HG02642 (cell line): ENCODE data around the gene PNCK.
"Not testable (repeated sequence)": the region's sequence is repeated elsewhere in the genome, so short reads cannot be mapped to it uniquely, and the experiment has no call there.

Experiments used
- ATAC-seq: cut with Tn5 transposase; IDR thresholded peaks from one replicate; pipeline ENCODE4 v1.9.1; 2021; ENCODE audit warnings: mild to moderate bottlenecking; ENCODE audit not compliant: unreplicated experiment, poor library complexity

The PNCK gene

DNA sequence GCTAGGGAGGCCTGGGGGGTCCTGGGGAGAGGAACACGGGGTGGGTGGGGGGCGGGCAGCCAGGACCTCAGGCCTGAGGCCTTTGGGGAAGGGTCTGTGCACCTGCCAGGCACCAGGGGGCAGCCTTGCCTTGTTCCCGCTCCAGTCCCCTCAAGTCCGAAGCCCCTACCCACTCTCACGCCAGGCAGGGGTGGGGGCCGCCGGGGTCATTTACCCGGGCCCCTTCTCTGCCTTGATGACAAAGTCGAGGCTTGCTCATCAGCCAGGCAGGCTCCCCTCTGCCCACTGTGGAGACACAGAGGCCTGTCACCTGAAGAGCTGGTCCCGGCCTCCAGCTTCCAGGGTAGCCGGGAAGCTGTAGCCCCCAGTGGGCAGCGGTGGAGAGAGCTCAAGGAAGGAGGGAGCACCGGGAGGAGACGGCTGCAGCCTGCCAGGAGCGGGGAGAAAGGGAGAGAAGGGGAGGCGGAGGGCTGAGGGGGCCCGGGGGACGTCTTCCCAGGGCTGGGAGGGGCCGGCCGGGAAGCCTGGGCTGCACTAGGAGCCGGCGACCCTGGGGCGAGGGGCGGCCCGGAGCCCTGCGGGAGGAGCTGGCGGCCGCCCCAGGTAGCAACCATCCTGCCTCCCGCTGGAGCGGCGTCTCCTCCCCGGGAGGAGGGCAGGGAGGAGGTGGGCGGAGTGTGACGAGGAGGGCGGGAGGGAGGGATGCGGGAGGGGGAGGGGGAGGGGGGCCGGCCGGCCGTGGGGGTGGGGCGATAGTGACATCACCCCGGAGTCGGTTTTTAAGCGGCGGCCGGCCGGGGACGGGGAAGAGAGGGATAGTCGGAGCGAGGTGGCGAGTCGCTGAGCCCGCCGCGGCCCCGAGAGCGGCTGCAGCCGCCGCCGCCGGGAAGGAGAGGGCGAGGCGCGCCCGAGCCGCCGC, 13.8 kb upstream of the PNCK start, which contains the start of gene SLC6A8:
Gene SLC6A8, plus strand, starts transcription at position 806 of the 919 bp plus-strand sequence. CDS start 649 bp downstream, outside the sequence.
- no peak for ATAC-seq

DNA sequence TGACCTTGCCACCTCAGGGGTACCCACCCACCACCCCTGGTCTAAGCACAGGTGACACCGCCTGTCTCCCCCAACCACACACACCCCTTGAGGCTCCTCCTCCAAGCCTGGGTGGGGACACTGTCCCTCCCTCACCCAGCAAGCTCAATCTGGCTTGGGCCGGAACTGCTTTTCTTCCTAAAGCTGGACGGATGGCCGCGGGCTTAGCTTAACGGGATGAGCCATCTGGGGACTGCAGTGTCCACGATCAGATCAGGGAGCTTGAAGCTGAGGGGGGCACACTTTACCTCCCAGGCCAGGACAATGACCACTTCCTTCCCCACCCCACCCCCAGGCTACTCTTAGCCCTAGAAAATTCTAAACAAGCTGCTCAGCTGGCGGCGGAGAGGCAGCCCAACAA, 13.1 kb upstream of the PNCK start:
- ATAC-seq = no peak

DNA sequence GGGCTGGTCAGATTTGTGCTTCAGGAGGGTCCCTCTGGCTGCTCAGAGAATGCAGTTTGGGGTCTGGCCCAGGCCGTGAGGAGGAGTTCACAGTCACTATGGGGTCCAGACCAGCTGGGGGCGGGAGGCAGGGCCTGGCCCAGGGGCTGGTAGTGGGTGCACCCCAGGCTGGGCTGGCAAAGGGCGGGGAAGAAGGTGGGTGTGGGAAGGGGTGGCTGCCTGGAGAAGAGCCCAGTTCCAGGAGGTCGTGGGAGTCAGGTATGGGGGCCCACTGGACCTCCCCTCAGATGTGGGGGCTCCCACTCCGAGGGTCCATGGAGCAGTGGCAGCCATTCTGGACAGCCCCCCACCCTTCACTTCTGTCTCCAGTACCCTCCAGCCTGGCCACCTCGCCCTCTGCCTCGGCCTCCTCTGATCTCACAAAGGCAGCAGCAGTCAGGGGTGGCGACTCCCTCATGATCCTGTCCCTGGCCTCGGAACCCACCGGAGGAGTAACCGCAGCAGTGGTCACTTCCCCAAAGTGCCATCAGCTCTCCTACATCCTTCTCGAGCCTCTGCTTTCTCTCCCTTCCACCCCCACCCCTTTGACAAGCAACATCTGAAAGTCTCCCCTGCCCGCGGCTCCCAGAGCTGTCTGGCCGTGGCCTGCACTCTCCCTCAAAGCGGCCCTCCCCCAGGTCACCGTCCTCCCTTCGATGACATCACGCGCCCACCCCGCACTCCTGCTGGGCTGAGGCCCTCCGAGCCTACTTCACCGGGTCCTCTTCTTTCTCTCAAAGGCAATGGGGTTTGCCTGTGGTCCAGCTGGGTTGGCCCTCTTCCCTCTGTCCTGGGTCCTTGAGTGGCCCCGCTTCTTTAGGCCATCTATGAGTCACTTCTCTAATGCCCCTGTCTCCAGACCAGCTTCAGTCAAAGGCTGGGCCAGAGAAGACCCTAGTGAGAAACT, 12.4 kb upstream of the PNCK start:
- no peak for ATAC-seq

DNA sequence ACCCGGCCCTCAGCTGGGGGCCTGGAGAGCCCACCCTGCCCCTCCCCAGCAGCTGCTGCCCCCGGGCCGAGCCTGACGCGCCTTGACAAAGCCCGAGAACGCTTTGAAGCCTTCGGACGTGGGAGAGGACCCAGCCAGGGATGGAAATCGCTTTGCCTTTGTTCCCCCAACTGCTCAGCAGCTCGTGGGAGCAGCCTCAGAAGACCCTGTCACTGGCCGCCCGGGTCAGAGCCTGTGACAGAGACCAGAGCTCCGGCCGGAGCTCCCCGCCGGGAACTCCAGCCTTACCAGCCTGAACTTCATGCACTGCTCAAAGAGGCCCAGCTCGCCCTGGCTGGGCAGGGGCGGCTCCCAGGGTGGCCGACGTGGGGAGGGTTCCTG, 11.5 kb upstream of the PNCK start:
- no peak for ATAC-seq

DNA sequence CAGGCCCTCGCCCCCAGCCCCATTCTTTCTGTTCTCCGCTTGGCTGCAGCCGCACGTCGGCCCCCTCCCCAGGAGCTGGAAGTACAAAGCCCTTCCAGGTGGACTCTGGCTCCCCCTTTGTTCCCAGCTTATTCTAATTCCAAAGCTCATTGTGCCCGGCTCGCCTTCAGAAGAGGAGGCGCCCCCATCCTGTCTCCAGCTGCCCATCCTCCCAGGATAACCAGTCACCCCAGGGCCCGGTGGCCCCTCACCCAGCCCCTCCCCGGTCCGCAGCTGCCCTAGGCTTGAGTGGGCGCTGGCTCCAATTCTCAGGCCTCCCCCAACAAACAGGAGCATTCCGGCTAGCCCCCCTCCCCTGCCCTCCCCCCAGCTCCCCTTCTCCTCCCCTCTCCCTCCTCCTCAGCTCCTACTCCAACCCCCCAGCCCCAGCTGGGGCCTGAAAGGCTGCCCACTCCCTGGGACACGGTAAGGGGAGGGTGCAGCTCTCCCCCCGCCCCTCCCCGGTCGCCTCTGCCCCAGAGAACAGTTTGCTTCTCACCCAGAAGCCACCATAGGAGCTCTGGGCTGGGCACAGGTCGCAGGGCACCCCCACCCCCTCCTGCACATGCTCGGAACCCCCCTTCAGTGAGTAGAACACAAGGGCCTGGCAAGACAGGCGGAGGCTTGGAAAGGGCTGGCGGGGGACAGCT, 11.0 kb upstream of the PNCK start:
- ATAC-seq = no peak

DNA sequence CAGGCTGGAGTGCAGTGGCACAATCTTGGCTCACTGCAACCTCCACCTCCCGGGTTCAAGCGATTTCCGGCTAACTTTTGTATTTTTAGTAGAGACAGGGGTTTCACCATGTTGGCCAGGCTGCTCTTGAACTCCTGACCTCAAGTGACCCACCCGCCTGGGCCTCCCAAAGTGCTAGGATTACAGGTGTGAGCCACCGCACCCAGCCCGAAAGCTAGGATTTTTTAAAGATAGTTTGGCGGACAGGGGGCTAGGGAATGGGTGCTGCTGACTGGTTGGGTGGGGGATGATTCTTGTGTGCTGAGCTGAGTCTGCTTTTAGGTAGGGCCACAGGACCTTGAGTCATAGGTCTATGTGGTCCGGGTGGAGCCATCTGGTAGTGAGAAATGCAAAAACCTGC, 9.9 kb upstream of the PNCK start:
- ATAC-seq = not testable (repeated sequence)

GRCh38 chrX:153681175-153681574, 7.6 kb upstream of the PNCK start:
- no peak for ATAC-seq

DNA sequence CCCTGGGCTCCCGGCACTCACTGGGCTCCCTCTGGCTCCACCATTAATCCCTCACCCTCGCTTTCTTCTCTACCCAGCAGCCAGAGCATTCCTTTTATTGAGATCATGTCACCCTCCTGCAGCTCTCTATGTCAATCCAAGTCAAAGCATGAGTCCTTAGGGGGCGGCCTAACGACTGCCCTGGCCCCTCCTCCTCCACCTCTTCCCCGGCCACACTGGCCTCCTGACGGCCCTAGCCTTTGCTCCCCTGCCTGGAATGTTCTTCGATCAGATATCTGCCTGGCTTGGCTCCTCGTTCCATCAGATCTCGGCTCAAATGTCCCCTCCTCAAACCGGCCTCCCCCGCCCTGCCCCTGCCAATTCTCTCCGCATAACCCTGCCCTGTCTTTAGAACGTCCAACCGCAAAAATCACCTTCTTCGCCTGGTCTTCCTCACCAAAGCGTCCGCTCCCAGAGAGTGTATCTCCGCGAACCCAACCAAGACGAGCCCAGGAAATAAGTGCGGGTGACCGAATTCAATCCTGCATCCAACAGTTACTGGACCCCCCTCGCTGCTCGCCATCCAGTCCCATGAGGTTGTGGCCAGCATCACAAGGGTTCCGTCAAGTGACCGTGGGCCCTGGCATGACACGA, 722 bp upstream of the PNCK start:
- no peak for ATAC-seq

DNA sequence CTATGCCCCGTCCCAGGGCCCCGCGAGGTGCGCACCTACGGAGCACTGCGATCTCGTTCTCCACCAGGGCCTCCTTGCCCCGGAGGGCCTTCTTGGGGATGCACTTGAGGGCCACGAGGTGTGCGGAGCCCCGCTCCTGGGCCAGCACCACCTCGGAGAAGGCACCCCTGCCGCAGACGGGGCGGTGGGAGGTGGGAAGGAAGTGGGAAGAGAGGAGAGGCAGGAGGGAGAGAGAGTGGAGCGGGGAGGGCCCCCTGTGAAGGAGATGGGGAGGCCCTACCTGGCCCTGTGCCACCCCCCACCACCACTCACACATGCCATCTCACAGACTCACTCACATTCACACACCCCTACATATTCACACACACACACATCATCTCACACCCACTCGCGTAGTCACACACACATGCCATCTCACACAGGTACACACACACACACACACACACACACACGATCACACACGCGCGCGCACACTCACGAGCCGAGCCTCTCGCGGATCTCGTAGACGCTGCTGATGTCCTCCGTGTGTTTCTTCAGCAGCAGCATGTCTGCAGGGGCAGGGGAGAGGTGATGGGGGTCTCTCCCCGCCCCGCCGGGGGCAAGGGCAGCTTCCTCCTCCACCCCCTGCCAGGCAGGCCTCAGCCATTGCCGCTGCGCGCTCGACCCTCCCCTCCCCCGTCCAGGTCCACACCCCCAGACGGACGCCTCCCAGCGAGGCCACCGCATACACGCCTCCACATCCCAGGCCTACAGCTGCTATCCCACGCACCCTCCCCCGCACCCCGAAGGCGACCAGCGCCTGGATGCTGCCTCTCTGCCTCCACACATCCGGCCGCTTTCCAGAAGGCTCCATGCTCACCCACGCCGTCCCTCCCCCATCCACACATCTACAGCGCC, 834 bp downstream of the PNCK start:
- no peak for ATAC-seq

DNA sequence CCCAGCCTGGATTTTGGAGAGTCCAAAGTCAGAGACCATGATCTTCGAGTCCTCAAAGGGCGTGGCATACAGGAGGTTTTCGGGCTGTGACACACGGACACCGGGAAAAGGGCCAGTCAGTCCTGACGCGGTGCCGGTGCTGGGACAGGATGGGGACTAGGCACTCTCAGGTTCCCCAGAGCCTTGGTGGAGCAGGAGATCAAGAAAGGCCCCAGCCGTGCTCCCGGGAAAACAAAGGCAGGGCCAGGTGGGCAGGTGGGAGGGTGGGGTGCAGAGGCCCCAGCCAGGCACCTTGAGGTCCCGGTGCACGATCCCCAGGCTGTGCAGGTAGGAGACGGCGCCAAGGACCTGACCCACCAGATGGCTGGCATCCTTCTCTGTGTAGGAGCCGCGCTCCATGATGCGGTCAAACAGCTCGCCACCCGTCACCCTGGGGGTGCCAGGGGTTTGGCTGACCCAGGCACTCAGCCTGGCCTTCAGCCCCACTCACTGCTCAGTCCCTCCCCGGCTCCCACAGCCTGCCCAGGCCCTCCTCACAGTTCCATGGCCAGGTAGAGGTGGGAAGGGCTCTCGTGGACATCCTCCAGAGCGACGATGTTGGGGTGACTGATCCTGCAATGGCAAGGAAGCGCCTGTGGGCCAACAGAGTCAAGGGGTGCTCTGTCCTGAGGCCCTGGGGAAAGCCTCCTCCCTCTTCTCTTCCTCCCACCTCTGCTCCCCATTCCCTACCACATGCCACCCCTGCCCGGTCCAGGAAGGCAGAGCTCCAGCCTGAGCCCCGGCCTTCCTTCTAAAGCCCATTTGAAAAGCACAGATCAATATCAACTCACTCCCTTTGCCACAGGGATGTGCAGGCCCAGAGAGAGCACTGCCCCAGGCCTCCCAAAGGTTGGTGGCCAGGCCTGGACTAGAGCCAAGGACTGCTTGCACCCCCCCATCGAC, 1.8 kb downstream of the PNCK start:
- ATAC-seq = no peak

DNA sequence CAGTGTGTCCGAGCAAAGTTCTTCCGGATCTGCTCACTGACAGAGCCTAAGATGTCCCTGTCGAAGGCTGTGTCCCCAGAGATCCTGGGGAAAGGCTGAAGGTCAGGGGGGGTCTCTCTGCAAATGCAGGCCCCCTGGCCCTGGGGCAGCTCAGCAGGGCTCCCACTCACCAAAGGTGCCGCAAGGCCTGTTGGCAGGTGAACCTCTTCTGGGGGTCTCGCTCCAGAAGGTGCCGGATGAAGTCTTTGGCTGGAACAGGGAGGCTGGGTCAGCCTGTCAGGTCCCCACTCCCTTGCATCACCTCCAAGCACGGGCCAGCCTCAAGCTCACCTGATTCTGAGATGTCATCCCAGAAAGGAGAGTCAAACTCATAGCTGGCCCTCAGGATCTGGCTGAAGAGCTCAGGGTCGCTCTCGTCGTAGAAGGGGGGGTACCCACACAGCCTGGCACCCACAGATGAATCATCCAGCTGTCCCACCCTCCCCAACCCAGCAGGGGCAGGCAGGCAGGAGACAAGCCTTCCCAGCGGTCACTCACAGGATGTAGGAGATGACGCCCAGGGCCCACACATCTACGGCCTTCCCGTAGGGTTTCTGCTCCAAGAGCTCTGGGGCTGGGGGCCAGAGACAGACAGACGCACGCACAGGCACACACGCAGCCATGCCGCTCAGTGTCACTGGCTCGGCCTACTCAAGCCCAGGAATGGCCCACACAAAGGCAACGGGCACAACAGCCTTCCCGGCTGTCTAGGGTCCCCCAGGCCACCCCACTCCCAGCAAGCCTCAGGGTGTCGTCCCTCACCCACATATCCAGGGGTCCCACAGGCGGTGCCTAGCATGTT, 2.6 kb downstream of the PNCK start:
- no peak for ATAC-seq

DNA sequence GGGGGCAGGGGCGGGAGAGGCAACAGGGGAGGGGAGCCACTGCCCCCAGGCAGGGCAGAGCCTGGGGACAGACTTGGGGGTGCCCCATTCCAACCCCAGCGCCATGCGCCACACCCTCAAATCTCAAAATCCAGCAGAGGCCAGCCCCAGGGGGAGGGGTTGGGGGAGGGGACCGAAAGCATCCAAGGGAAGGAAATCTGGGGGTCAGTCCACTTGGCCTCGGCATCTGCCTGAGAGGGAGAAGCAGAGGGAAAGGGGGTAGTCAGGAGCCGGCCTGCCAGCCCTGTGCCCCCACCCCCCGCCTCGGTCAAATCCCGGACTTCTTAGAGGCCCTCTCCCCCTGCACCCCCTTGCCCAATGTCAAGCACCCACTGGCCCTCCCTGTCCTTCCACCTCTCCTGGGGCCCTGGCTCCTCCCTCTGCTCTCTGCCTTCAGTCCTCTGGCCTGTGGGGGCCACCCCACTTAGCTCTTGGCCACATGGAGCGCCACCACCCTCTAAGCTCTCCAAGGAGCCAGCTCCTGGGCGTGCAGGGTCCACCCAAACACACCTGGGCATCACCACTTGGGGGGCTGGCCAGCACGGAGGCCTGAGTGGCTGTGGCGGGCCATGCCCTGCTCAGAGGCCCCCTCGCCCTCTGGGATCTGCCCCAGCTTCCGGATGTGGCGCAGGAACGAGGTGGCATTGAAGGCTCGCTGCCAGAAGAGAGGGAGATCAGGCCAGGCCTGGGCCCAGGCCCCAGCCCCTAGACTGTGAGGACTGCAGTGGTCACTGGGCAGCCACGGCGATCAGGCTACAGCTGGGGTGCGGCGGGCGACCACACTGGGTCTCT, 3.5 kb downstream of the PNCK start:
- ATAC-seq = no peak

- no peak for ATAC-seq
Observed at GRCh38 chrX:153669174-153669890, 4.3 kb downstream of the PNCK start.

DNA sequence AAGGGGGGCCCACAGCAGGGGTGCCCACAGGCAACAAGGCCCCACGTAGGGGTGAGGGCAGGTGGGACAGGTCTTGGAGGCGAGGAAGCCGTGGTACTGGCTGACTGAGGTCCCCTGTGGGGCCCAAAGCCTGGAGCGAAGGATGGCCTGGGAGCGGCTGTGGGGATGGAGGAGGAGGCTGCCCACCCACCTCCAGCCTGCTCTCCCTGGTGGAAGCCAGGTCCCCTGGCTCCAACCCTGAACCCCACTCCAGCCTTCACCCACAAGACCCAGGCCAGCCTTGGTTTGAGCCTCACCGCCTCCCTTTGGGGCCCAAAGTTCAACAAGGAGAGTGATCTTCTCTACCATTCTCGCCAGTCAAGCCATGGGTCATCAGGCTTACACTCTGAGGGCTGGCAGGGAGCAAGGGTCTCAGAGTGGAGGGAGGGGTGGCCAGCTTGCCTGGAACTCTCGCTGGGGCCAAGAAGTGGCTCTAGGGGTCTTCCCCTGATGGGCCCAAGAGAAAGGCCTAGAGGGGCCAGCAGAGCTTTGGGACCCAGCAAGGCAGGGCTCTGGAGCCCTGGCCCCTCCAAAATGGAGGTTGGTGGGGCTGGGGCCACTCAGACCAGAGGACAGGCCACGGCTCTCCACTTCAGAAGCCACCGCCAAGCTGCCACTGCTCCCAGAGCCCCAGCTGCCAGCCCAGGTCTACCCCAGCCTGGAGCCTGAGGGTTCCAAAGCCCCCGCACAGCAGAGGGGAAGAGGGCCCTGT, 5.0 kb downstream of the PNCK start:
- no peak for ATAC-seq

- ATAC-seq = peak; percentile 56
Observed at GRCh38 chrX:153667956-153668396, 5.6 kb downstream of the PNCK start.
